ENCODE measurements around the gene GALNT4.

- TF ChIP-seq POLR2A (IDR thresholded peaks at IDR 0.05) (no peak), CTCF (IDR thresholded peaks at IDR 0.05) (no peak)
Observed at GRCh38 chr12:89544681-89545184, 20.1 kb upstream of the GALNT4 start.

Data from body of pancreas (tissue), 4 donors.